ENCODE data around the gene SRGAP1.

GRCh38 chr12:63977441-63977840, 132.9 kb downstream of the SRGAP1 start:
- TF ChIP-seq POLR2AphosphoS5 (IDR thresholded peaks at IDR 0.05; ENCODE audit: low read depth, low read length) (no peak), SIN3A (IDR thresholded peaks at IDR 0.05; ENCODE audit: borderline replicate concordance, insufficient read depth, low read length) (no peak), TAF1 (IDR thresholded peaks at IDR 0.05; ENCODE audit: borderline replicate concordance, insufficient read depth, low read length) (no peak), FOXP2 (optimal IDR thresholded peaks at IDR 0.05; ENCODE audit: borderline replicate concordance, extremely low read depth, extremely low read length, insufficient read depth) (no peak)

All from PFSK-1 (cell line).